Mesothelial cell of epicardium (in vitro differentiated cells): ENCODE data around the gene C1QTNF8. TPM values are rescaled to one million over a fixed set of nuclear protein-coding genes. Genes with fewer than 3 reads are reported as not detected.

Source experiments
- DNase-seq, 2 experiments: peaks; one replicate each; pipeline ENCODE4 v3.0.0; 2021; ENCODE audit warnings: low spot score in 2 of 2; ENCODE audit not compliant: unreplicated experiment in 2 of 2
- H3K27ac Mint-ChIP-seq: 2 replicates; pipeline ENCODE4 v1.8.0; 2021; ENCODE audit warnings: mixed read lengths
- H3K27me3 Mint-ChIP-seq: 2 replicates; pipeline ENCODE4 v1.8.0; 2021; ENCODE audit warnings: low read depth, mixed read lengths
- H3K36me3 Mint-ChIP-seq: 2 replicates; pipeline ENCODE4 v1.8.0; 2021; ENCODE audit warnings: mixed read lengths
- H3K4me1 Mint-ChIP-seq: 2 replicates; pipeline ENCODE4 v1.8.0; 2021; ENCODE audit warnings: mixed read lengths
- H3K4me3 Mint-ChIP-seq: 2 replicates; pipeline ENCODE4 v1.8.0; 2021; ENCODE audit warnings: mild to moderate bottlenecking, moderate library complexity, mixed read lengths
- H3K9me3 Mint-ChIP-seq: 2 replicates; pipeline ENCODE4 v1.8.0; 2021; ENCODE audit warnings: mixed read lengths
- total RNA-seq: library from RNA; stranded (reverse); gene quantifications from 3 replicates; pipeline ENCODE4 v1.2.1, GENCODE V29; 2021
- TF ChIP-seq, protein P1 (sequence below): fragments of 200-600 bp; sonication (generic); IDR thresholded peaks from one replicate; pipeline ENCODE4 v1.5.0; 2021; ENCODE audit warnings: antibody characterized with exemption; ENCODE audit not compliant: unreplicated experiment

C1QTNF8 gene
- total RNA-seq, 1 donor from 2014 or later: not detected

- Mint-ChIP-seq H3K27ac (no peak overlapping the region), H3K4me1 (no peaks in the 10 kb centered on the region), H3K4me3 (no peak overlapping the region), H3K9me3 (no peaks in the 10 kb centered on the region), H3K27me3 (peaks cover 41% of the 10 kb centered on the region), H3K36me3 (no peaks in the 10 kb centered on the region)
- TF ChIP-seq, protein P1, sequence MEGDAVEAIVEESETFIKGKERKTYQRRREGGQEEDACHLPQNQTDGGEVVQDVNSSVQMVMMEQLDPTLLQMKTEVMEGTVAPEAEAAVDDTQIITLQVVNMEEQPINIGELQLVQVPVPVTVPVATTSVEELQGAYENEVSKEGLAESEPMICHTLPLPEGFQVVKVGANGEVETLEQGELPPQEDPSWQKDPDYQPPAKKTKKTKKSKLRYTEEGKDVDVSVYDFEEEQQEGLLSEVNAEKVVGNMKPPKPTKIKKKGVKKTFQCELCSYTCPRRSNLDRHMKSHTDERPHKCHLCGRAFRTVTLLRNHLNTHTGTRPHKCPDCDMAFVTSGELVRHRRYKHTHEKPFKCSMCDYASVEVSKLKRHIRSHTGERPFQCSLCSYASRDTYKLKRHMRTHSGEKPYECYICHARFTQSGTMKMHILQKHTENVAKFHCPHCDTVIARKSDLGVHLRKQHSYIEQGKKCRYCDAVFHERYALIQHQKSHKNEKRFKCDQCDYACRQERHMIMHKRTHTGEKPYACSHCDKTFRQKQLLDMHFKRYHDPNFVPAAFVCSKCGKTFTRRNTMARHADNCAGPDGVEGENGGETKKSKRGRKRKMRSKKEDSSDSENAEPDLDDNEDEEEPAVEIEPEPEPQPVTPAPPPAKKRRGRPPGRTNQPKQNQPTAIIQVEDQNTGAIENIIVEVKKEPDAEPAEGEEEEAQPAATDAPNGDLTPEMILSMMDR: no peak
- no peak for DNase-seq
These were observed 16.7 kb downstream of the C1QTNF8 start for GRCh38 chr16:1079341-1079740.

DNA sequence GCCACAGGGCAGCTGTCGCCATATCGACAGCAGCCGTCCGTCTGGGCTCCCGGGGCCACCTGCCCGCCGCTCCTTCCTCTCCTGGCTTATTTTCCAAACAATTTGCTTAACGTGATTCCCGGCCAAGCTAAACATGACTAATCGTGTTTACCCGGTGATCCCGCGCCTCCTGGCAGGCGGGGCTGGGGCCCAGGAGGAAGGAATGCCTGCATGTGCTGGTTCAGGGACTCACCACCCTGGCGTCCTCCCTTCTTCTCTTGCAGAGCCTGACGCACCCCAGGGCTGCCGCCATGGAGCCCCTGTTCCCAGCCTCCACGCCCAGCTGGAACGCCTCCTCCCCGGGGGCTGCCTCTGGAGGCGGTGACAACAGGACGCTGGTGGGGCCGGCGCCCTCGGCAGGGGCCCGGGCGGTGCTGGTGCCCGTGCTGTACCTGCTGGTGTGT is 17.4 kb downstream of the C1QTNF8 start:
- no peaks in the 10 kb centered on the region for H3K36me3 Mint-ChIP-seq

GRCh38 chr16:1077877-1078578 is 18.0 kb downstream of the C1QTNF8 start:
- Mint-ChIP-seq H3K36me3 (no peaks in the 10 kb centered on the region), H3K4me1 (no peaks in the 10 kb centered on the region), H3K27ac (no peak overlapping the region), H3K4me3 (no peak overlapping the region), H3K27me3 (peaks cover 48% of the 10 kb centered on the region), H3K9me3 (no peaks in the 10 kb centered on the region)
- DNase-seq: no peak
- TF ChIP-seq, protein P1: no peak

More for the DNA sequence above, 17.4 kb downstream of the C1QTNF8 start:
- DNase-seq: no peak
- Mint-ChIP-seq H3K4me1 (no peaks in the 10 kb centered on the region), H3K4me3 (no peak overlapping the region), H3K27me3 (peaks cover 42% of the 10 kb centered on the region), H3K27ac (no peak overlapping the region), H3K9me3 (no peaks in the 10 kb centered on the region)
- TF ChIP-seq, protein P1: no peak

GRCh38 chr16:1076801-1077576 is 19.1 kb downstream of the C1QTNF8 start:
- Mint-ChIP-seq H3K27ac (no peak overlapping the region), H3K4me1 (no peaks in the 10 kb centered on the region), H3K9me3 (no peaks in the 10 kb centered on the region), H3K36me3 (no peaks in the 10 kb centered on the region), H3K4me3 (no peak overlapping the region), H3K27me3 (peaks cover 51% of the 10 kb centered on the region)
- no peak for DNase-seq
- TF ChIP-seq, protein P1: no peak

GRCh38 chr16:1075546-1075945 is 20.5 kb downstream of the C1QTNF8 start:
- Mint-ChIP-seq H3K27ac (no peak overlapping the region), H3K36me3 (no peaks in the 10 kb centered on the region), H3K4me1 (no peaks in the 10 kb centered on the region), H3K9me3 (no peaks in the 10 kb centered on the region), H3K4me3 (no peak overlapping the region), H3K27me3 (peaks cover 62% of the 10 kb centered on the region)
- DNase-seq: no peak
- TF ChIP-seq, protein P1: no peak
